ENCODE data around the gene KCNQ1.

Gene KCNQ1

GRCh38 chr11:2747248-2748027 is 302.6 kb downstream of the KCNQ1 start:
- ATAC-seq (no peak), DNase-seq (no peak)

- DNase-seq = no peak
Measured at GRCh38 chr11:2748061-2748813, 303.4 kb downstream of the KCNQ1 start.

GRCh38 chr11:2748814-2749554 is 304.2 kb downstream of the KCNQ1 start:
- ATAC-seq (peak; percentile 19), DNase-seq (no peak)

More at GRCh38 chr11:2748061-2748813, 303.4 kb downstream of the KCNQ1 start:
- no peak for ATAC-seq

- ATAC-seq = no peak
- DNase-seq = no peak
Measured at GRCh38 chr11:2750101-2750681, 305.4 kb downstream of the KCNQ1 start.

- ATAC-seq (no peak), DNase-seq (no peak)
Measured at GRCh38 chr11:2750682-2751522, 306.1 kb downstream of the KCNQ1 start.

GRCh38 chr11:2751523-2752203 is 306.9 kb downstream of the KCNQ1 start:
- DNase-seq = no peak
- no peak for ATAC-seq

- DNase-seq = no peak
- ATAC-seq = no peak
Measured at GRCh38 chr11:2752204-2752770, 307.5 kb downstream of the KCNQ1 start.

- DNase-seq (no peak), ATAC-seq (no peak)
Measured at GRCh38 chr11:2752923-2753322, 308.1 kb downstream of the KCNQ1 start.

GRCh38 chr11:2754008-2754407 is 309.2 kb downstream of the KCNQ1 start:
- ATAC-seq (no peak), DNase-seq (no peak)

GRCh38 chr11:2755071-2755470 is 310.3 kb downstream of the KCNQ1 start:
- DNase-seq (no peak), ATAC-seq (no peak)

- ATAC-seq (no peak), DNase-seq (no peak)
Measured at GRCh38 chr11:2758751-2759150, 313.9 kb downstream of the KCNQ1 start.

- DNase-seq = no peak
Measured at GRCh38 chr11:2759228-2760195, 314.7 kb downstream of the KCNQ1 start.

GRCh38 chr11:2760196-2760871 is 315.5 kb downstream of the KCNQ1 start:
- ATAC-seq (no peak), DNase-seq (no peak)

More at GRCh38 chr11:2759228-2760195, 314.7 kb downstream of the KCNQ1 start:
- ATAC-seq = no peak

- DNase-seq = no peak
Measured at GRCh38 chr11:2761131-2762030, 316.6 kb downstream of the KCNQ1 start.

GRCh38 chr11:2762031-2762380 is 317.2 kb downstream of the KCNQ1 start:
- ATAC-seq (no peak), DNase-seq (no peak)

More at GRCh38 chr11:2761131-2762030, 316.6 kb downstream of the KCNQ1 start:
- ATAC-seq = no peak

- ATAC-seq (no peak), DNase-seq (no peak)
Measured at GRCh38 chr11:2762451-2762850, 317.6 kb downstream of the KCNQ1 start.

- DNase-seq (no peak), ATAC-seq (no peak)
Measured at GRCh38 chr11:2763984-2764383, 319.2 kb downstream of the KCNQ1 start.

GRCh38 chr11:2765491-2765890 is 320.7 kb downstream of the KCNQ1 start:
- no peak for DNase-seq
- ATAC-seq = no peak

Data from stimulated activated naive CD8-positive, alpha-beta T cell treated with anti-CD3 and anti-CD28 coated beads, Interleukin-15, Interleukin-2, amounts not matched to agents 100 U/mL and 50 U/mL, for 24 hours (primary cell).